Keratinocyte (primary cell): Measurements from ENCODE around the gene CDHR1. TPM values are rescaled to one million over a fixed set of nuclear protein-coding genes. Genes with fewer than 3 reads are reported as not detected.

ENCODE experiments used
- DNase-seq: peaks from one replicate; pipeline ENCODE4 v3.0.0-alpha.2; 2011; ENCODE audit warnings: low read depth, missing footprints, low spot score
- FAIRE-seq: peaks from 2 replicates; lab custom pipeline; 2011; peaks lifted over from hg19 to GRCh38; lab: Jason Lieb, UNC
- H2AFZ ChIP-seq: 2 replicates; pipeline ENCODE4 v1.6.0; 2012; ENCODE audit warnings: low read length, control low read depth, inconsistent platforms; ENCODE audit not compliant: control insufficient read depth
- H3K27ac ChIP-seq: 2 replicates; pipeline ENCODE4 v1.5.1; 2011; ENCODE audit warnings: low read length; ENCODE audit not compliant: control insufficient read depth, insufficient read depth
- H3K27me3 ChIP-seq: 3 replicates; pipeline ENCODE4 v1.6.0; 2011; ENCODE audit warnings: low read length; ENCODE audit not compliant: control insufficient read depth, insufficient read depth; ENCODE audit errors: extremely low read depth
- H3K36me3 ChIP-seq, 2 experiments: 2 replicates in 1 of 2; 3 replicates in 1 of 2; pipeline ENCODE4 v1.5.1; 2011; ENCODE audit warnings: low read length in 2 of 2, mild to moderate bottlenecking in 1 of 2; ENCODE audit not compliant: control insufficient read depth in 2 of 2, insufficient read depth in 2 of 2; ENCODE audit errors: extremely low read depth in 1 of 2
- H3K4me1 ChIP-seq: 3 replicates; pipeline ENCODE4 v1.5.1; 2011; ENCODE audit warnings: low read length; ENCODE audit not compliant: control insufficient read depth, insufficient read depth; ENCODE audit errors: extremely low read depth
- H3K4me2 ChIP-seq: 3 replicates; pipeline ENCODE4 v1.6.0; 2011; ENCODE audit warnings: low read depth, low read length; ENCODE audit not compliant: control insufficient read depth, insufficient read depth; ENCODE audit errors: extremely low read depth
- H3K4me3 ChIP-seq, 3 experiments: fragments of 200-600 bp in 1 of 3; sonication (generic) in 1 of 3; 2 replicates in 2 of 3; 3 replicates in 1 of 3; pipeline ENCODE4 v1.5.1; 2011 to 2016; ENCODE audit warnings: low read length in 3 of 3, mild to moderate bottlenecking in 3 of 3, control low read depth in 2 of 3, inconsistent platforms in 1 of 3, low read depth in 1 of 3, mixed read lengths in 1 of 3, mixed run types in 1 of 3, moderate library complexity in 1 of 3; ENCODE audit not compliant: control insufficient read depth in 2 of 3, insufficient read depth in 2 of 3; ENCODE audit errors: extremely low read depth in 1 of 3
- H3K79me2 ChIP-seq: 2 replicates; pipeline ENCODE4 v1.6.0; 2012; ENCODE audit warnings: low read length; ENCODE audit not compliant: control insufficient read depth, insufficient read depth
- H3K9ac ChIP-seq: 3 replicates; pipeline ENCODE4 v1.6.0; 2011; ENCODE audit warnings: low read length; ENCODE audit not compliant: control insufficient read depth, insufficient read depth; ENCODE audit errors: extremely low read depth
- H3K9me1 ChIP-seq: 3 replicates; pipeline ENCODE4 v1.6.0; 2011; ENCODE audit warnings: low read length; ENCODE audit not compliant: control insufficient read depth, insufficient read depth; ENCODE audit errors: extremely low read depth
- H3K9me3 ChIP-seq: 2 replicates; pipeline ENCODE4 v1.5.1; 2012; ENCODE audit warnings: low read depth, low read length; ENCODE audit not compliant: control insufficient read depth
- H4K20me1 ChIP-seq: 3 replicates; pipeline ENCODE4 v1.6.0; 2011; ENCODE audit warnings: low read length; ENCODE audit not compliant: control insufficient read depth, insufficient read depth; ENCODE audit errors: extremely low read depth
- CTCF ChIP-seq, 3 experiments: IDR thresholded peaks in 1 of 3; conservative IDR thresholded peaks in 1 of 3; optimal IDR thresholded peaks in 1 of 3; 2 replicates in 2 of 3; 3 replicates in 1 of 3; pipeline versions ENCODE3 to v1.5.1; 2011; ENCODE audit warnings: low read length in 3 of 3, mild to moderate bottlenecking in 3 of 3, moderate library complexity in 2 of 3, control low read depth in 1 of 3, inconsistent platforms in 1 of 3; ENCODE audit not compliant: insufficient read depth in 2 of 3; ENCODE audit errors: extremely low read depth in 1 of 3
- EZH2 ChIP-seq: IDR thresholded peaks from one replicate; pipeline ENCODE4 v1.6.1; 2012; ENCODE audit warnings: inconsistent platforms, mild to moderate bottlenecking, low read length, moderate library complexity
- dilution Hi-C: fragments of 300-500 bp; cut with MboI; formaldehyde crosslinking; loops from one replicate; pipeline ENCODE4 v1.7.0; 2020; ENCODE audit warnings: low sequenced_read_pairs; ENCODE audit not compliant: extremely low pct_ligation_motif_present
- polyA plus RNA-seq, 5 experiments: library from polyadenylated mRNA; depleted of rRNA in 3 of 5; stranded (reverse) in 3 of 5; stranded (forward) in 1 of 5; unstranded in 1 of 5; fragments of >200 nt; gene quantifications; 1 replicate in 1 of 5; 2 replicates in 3 of 5; 3 replicates in 1 of 5; pipeline versions ENCODE4 v1.2.1 to v1.2.3, GENCODE V29; 2011 to 2012; ENCODE audit warnings: missing spikeins in 2 of 5, low read depth in 1 of 5, low replicate concordance in 1 of 5

The CDHR1 gene
- polyA plus RNA-seq, 1 donor (not counting 4 experiments of a cell fraction or from before 2014, with no cell fraction given), result 5.2 TPM

GRCh38 chr10:84158061-84158460, 36.3 kb upstream of the CDHR1 start:
- Histone ChIP-seq H3K9me3 (no peaks in the 10 kb centered on the region), H3K4me2 (no peak overlapping the region), H4K20me1 (no peaks in the 10 kb centered on the region), H3K27me3 (no peaks in the 10 kb centered on the region), H3K36me3 (peaks cover 3 to 7% of the 10 kb centered on the region in 2 experiments), H2AFZ (no peak overlapping the region), H3K4me3 (no peak overlapping the region), H3K79me2 (no peaks in the 10 kb centered on the region), H3K9me1 (no peaks in the 10 kb centered on the region), H3K9ac (no peak overlapping the region), H3K4me1 (peaks cover 3% of the 10 kb centered on the region), H3K27ac (no peak overlapping the region)
- no peak for DNase-seq
- dilution Hi-C loops, result no loop called here
- no peak for FAIRE-seq
- TF ChIP-seq CTCF (optimal IDR thresholded peaks at IDR 0.05 in 1 of 3, IDR thresholded peaks at IDR 0.05 in 1 of 3, conservative IDR thresholded peaks at IDR 0.05 in 1 of 3; ENCODE audit: extremely low read depth in 1 of 3, insufficient read depth in 2 of 3, low read length in 3 of 3) (no peak), EZH2 (no peak)

GRCh38 chr10:84158550-84158949, 35.8 kb upstream of the CDHR1 start:
- H3K4me1 ChIP-seq, result peaks cover 3% of the 10 kb centered on the region
- no peaks in the 10 kb centered on the region for H3K79me2 ChIP-seq
- no peaks in the 10 kb centered on the region for H3K9me1 ChIP-seq
- H3K4me2 ChIP-seq, result no peak overlapping the region
- peaks cover 1 to 2% of the 10 kb centered on the region in 2 experiments for H3K36me3 ChIP-seq
- no peaks in the 10 kb centered on the region for H3K27me3 ChIP-seq
- FAIRE-seq, result no peak
- H3K9ac ChIP-seq, result no peak overlapping the region
- no peak overlapping the region for H3K27ac ChIP-seq
- no peak overlapping the region for H3K4me3 ChIP-seq
- H2AFZ ChIP-seq, result no peak overlapping the region
- DNase-seq, result no peak
- TF ChIP-seq EZH2 (no peak), CTCF (optimal IDR thresholded peaks at IDR 0.05 in 1 of 3, IDR thresholded peaks at IDR 0.05 in 1 of 3, conservative IDR thresholded peaks at IDR 0.05 in 1 of 3; ENCODE audit: extremely low read depth in 1 of 3, insufficient read depth in 2 of 3, low read length in 3 of 3) (no peak)
- H3K9me3 ChIP-seq, result no peaks in the 10 kb centered on the region
- dilution Hi-C loops, result no loop called here
- no peaks in the 10 kb centered on the region for H4K20me1 ChIP-seq
